Pancreas (tissue), 10 donors: ENCODE data around the gene ZNF205. TPM values are rescaled to one million over a fixed set of nuclear protein-coding genes. Genes with fewer than 3 reads are reported as not detected.
"Not testable (repeated sequence)": the region's sequence is repeated elsewhere in the genome, so short reads cannot be mapped to it uniquely, and the experiment has no call there.

Experiments used
- ATAC-seq, 4 donors: fragments of 200-7000 bp; cut with Tn5 transposase; one replicate each; pipeline versions ENCODE4 v1.8.0 to v1.9.1; 2020; ENCODE audit warnings: mild to moderate bottlenecking in 4 of 4, moderate library complexity in 4 of 4
- DNase-seq, 6 donors: peaks; one replicate each; pipeline ENCODE4 v3.0.0-alpha.2; 2020
- FAIRE-seq: peaks from 2 replicates; lab custom pipeline; 2012; peaks lifted over from hg19 to GRCh38; lab: Jason Lieb, UNC
- H3K27ac ChIP-seq, 4 donors: fragments of 200-600 bp; sonication (generic); 1 replicate in 3 of 4; 2 replicates in 1 of 4; pipeline versions ENCODE4 v1.5.0 to v1.8.0; 2020
- H3K27me3 ChIP-seq, 4 donors: fragments of 200-600 bp; one replicate each; pipeline ENCODE4 v1.8.0; 2021
- H3K36me3 ChIP-seq, 3 donors: fragments of 200-600 bp; sonication (generic) in 1 of 3; one replicate each; pipeline versions ENCODE4 v1.5.0 to v1.8.0; 2020 to 2021
- H3K4me1 ChIP-seq, 3 donors: fragments of 200-600 bp; one replicate each; pipeline ENCODE4 v1.8.0; 2021
- H3K4me3 ChIP-seq, 4 donors: fragments of 200-600 bp; sonication (generic) in 2 of 4; one replicate each; pipeline versions ENCODE4 v1.5.0 to v1.8.0; 2020 to 2021
- H3K9me3 ChIP-seq, 4 donors: fragments of 200-600 bp; one replicate each; pipeline ENCODE4 v1.8.0; 2021
- CTCF ChIP-seq, 4 donors: fragments of 200-600 bp; sonication (generic) in 3 of 4; IDR thresholded peaks; one replicate each; pipeline versions ENCODE4 v1.5.0 to v1.8.0; 2021; ENCODE audit warnings: antibody characterized with exemption in 4 of 4
- WGBS, 2 donors: extraction: QIAGEN DNeasy Blood & Tissue Kit; methylation state at CpG; one replicate each; pipeline ENCODE4 v1.1.7; 2013; 5-methylcytosine and 5-hydroxymethylcytosine counted together
- intact Hi-C, 3 donors: fragments of 100-400 bp; cut with DNase I; formaldehyde crosslinking; loops; one replicate each; pipeline versions ENCODE4 v1.11.1 to v1.14.2; 2022
- polyA plus RNA-seq, 2 donors: library from polyadenylated mRNA; stranded (reverse); fragments of 200-250 nt; gene quantifications; one replicate each; pipeline ENCODE4 v1.2.3, GENCODE V29; 2013
- total RNA-seq, 6 donors: library from RNA; stranded (reverse); fragmentation: NEBNext Ultra II Directional in 4 of 6; extraction: Animal tissue kit (Norgen Biotek cat#: 25700) in 4 of 6; gene quantifications; one replicate each; pipeline versions ENCODE4 v1.2.1 to v1.2.4, GENCODE V29; 2021 to 2023
- donor health status: healthy with polysubstance abuse.
- donor health status: DM: no; HTN: no; CAD: no; lungs with moderate emphysema.
- donor health status: DM: no; HTN: no; CAD: no.
- donor health status: control.
- donor health status: control.
- donor health status: Bipolar disorder and iron deficiency.
- donor health status: DM: yes; HTN: yes; CAD: no.
- donor health status: DM: no; HTN: no; CAD: no.
- donor health status: DM: no; HTN: no; CAD: no.
- donor health status: DM: yes; HTN: yes; CAD: no.

ZNF205 gene
- total and polyA plus RNA-seq, 8 donors: 6.5 to 43.3 (median 8.5) TPM

GRCh38 chr16:3080024-3080423, 32.4 kb upstream of the ZNF205 start:
- DNase-seq (peak in 1 of 6 donors; percentile 26), ATAC-seq (no peak), FAIRE-seq (no peak)
- Histone ChIP-seq H3K27ac (no peak overlapping the region), H3K4me3 (no peak overlapping the region), H3K27me3 (no peaks in the 10 kb centered on the region), H3K4me1 (no peaks in the 10 kb centered on the region), H3K9me3 (no peaks in the 10 kb centered on the region), H3K36me3 (no peaks in the 10 kb centered on the region)
- 79 to 89% methylated on average over 17 of the region's 17 CpGs for WGBS, 2 donors
- intact Hi-C loops: no loop called here
- TF ChIP-seq CTCF (IDR thresholded peaks at IDR 0.05): no peak

- H3K36me3 ChIP-seq, ATAC-seq, FAIRE-seq, H3K9me3 ChIP-seq, H3K4me1 ChIP-seq, H3K27me3 ChIP-seq, H3K4me3 ChIP-seq, H3K27ac ChIP-seq, intact Hi-C loops: not testable (repeated sequence)
- WGBS, 2 donors: 83 to 87% methylated on average over 12 to 13 of the region's 13 CpGs
- DNase-seq: peak in 1 of 6 donors; percentile 23
These were observed 30.4 kb upstream of the ZNF205 start for GRCh38 chr16:3081957-3082356.

GRCh38 chr16:3083408-3083807, 29.0 kb upstream of the ZNF205 start:
- H3K27ac ChIP-seq, H3K4me3 ChIP-seq, ATAC-seq, H3K4me1 ChIP-seq, FAIRE-seq, H3K9me3 ChIP-seq, H3K27me3 ChIP-seq, intact Hi-C loops, H3K36me3 ChIP-seq: not testable (repeated sequence)
- peak in 2 of 6 donors; percentile 6 to 12 for DNase-seq
- 84 to 90% methylated on average over 8 of the region's 8 CpGs for WGBS, 2 donors

GRCh38 chr16:3084491-3084890, 27.9 kb upstream of the ZNF205 start:
- no peak for FAIRE-seq
- 77 to 89% methylated on average over 1 of the region's 1 CpG for WGBS, 2 donors
- intact Hi-C loops: no loop called here
- no peaks in the 10 kb centered on the region for H3K9me3 ChIP-seq
- no peak for DNase-seq
- H3K36me3 ChIP-seq: no peaks in the 10 kb centered on the region
- H3K27me3 ChIP-seq: no peaks in the 10 kb centered on the region
- ATAC-seq: no peak
- H3K27ac ChIP-seq: no peak overlapping the region
- TF ChIP-seq CTCF (IDR thresholded peaks at IDR 0.05): no peak
- H3K4me3 ChIP-seq: no peak overlapping the region
- no peaks in the 10 kb centered on the region for H3K4me1 ChIP-seq

- WGBS, 2 donors: 73 to 74% methylated on average over 7 of the region's 7 CpGs
- H3K4me3 ChIP-seq: no peak overlapping the region
- H3K27me3 ChIP-seq: no peaks in the 10 kb centered on the region
- H3K4me1 ChIP-seq: no peaks in the 10 kb centered on the region
- FAIRE-seq (no peak), DNase-seq (no peak), ATAC-seq (no peak)
- TF ChIP-seq CTCF (IDR thresholded peaks at IDR 0.05): no peak
- intact Hi-C loops: no loop called here
- no peaks in the 10 kb centered on the region for H3K36me3 ChIP-seq
- H3K27ac ChIP-seq: no peak overlapping the region
- H3K9me3 ChIP-seq: no peaks in the 10 kb centered on the region
These were observed 27.3 kb upstream of the ZNF205 start for GRCh38 chr16:3084969-3085670.

GRCh38 chr16:3085868-3086595, 26.4 kb upstream of the ZNF205 start:
- intact Hi-C loops: no loop called here
- no peak for ATAC-seq
- no peak for DNase-seq
- H3K27me3 ChIP-seq: no peaks in the 10 kb centered on the region
- FAIRE-seq: no peak
- peak overlapping the region in 1 of 4 donors; percentile 18 for H3K4me3 ChIP-seq
- H3K36me3 ChIP-seq: no peaks in the 10 kb centered on the region
- 80 to 85% methylated on average over 17 of the region's 17 CpGs for WGBS, 2 donors
- H3K9me3 ChIP-seq: no peaks in the 10 kb centered on the region
- no peak for TF ChIP-seq CTCF (IDR thresholded peaks at IDR 0.05)
- H3K27ac ChIP-seq: no peak overlapping the region
- no peaks in the 10 kb centered on the region for H3K4me1 ChIP-seq
